GM12878 (cell line): ENCODE results near the gene BRAF.

Source experiments
- REST ChIP-seq: IDR thresholded peaks from 2 replicates; pipeline ENCODE4 v1.6.1; 2012; ENCODE audit warnings: mild to moderate bottlenecking, low read depth, low read length
- SPI1 ChIP-seq: IDR thresholded peaks from 2 replicates; pipeline ENCODE4 v1.6.1; 2011; ENCODE audit warnings: low read depth, mild to moderate bottlenecking, low read length, moderate library complexity, borderline replicate concordance; ENCODE audit not compliant: insufficient read depth
- TF ChIP-seq, protein P1 (sequence below), 3 experiments: IDR thresholded peaks in 2 of 3; conservative IDR thresholded peaks in 1 of 3; 2 replicates each; pipeline ENCODE4 v1.5.1; 2011; ENCODE audit warnings: low read depth in 3 of 3, low read length in 3 of 3, mild to moderate bottlenecking in 3 of 3, control low read depth in 2 of 3, moderate library complexity in 2 of 3, inconsistent platforms in 1 of 3, mixed read lengths in 1 of 3; ENCODE audit not compliant: control insufficient read depth in 2 of 3, insufficient read depth in 1 of 3; ENCODE audit errors: extremely low read depth in 1 of 3

GRCh38 chr7:140722254-140722653 lies 202.5 kb downstream of the BRAF start:
- TF ChIP-seq, protein P1, sequence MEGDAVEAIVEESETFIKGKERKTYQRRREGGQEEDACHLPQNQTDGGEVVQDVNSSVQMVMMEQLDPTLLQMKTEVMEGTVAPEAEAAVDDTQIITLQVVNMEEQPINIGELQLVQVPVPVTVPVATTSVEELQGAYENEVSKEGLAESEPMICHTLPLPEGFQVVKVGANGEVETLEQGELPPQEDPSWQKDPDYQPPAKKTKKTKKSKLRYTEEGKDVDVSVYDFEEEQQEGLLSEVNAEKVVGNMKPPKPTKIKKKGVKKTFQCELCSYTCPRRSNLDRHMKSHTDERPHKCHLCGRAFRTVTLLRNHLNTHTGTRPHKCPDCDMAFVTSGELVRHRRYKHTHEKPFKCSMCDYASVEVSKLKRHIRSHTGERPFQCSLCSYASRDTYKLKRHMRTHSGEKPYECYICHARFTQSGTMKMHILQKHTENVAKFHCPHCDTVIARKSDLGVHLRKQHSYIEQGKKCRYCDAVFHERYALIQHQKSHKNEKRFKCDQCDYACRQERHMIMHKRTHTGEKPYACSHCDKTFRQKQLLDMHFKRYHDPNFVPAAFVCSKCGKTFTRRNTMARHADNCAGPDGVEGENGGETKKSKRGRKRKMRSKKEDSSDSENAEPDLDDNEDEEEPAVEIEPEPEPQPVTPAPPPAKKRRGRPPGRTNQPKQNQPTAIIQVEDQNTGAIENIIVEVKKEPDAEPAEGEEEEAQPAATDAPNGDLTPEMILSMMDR (IDR thresholded peaks at IDR 0.05 in 2 of 3, conservative IDR thresholded peaks at IDR 0.05 in 1 of 3; ENCODE audit: control insufficient read depth in 2 of 3, extremely low read depth in 1 of 3, insufficient read depth in 1 of 3, low read depth in 3 of 3, low read length in 3 of 3): no peak
- TF ChIP-seq SPI1 (no peak), REST (no peak)
